HEK293 (cell line): Measurements from ENCODE around the gene ZMYND10.

Source experiments
- KLF1 ChIP-seq: fragments of 450-650 bp; formaldehyde crosslinking; IDR thresholded peaks from 2 replicates; pipeline ENCODE4 v1.5.1; 2016; ENCODE audit warnings: missing biosample characterization, missing genetic modification characterization
- SALL2 ChIP-seq: fragments of 450-650 bp; formaldehyde crosslinking; IDR thresholded peaks from 2 replicates; pipeline ENCODE4 v1.5.0; 2017; ENCODE audit warnings: missing biosample characterization, mild to moderate bottlenecking, missing genetic modification characterization, borderline replicate concordance
- WT1 ChIP-seq: fragments of 450-650 bp; formaldehyde crosslinking; IDR thresholded peaks from 2 replicates; pipeline ENCODE4 v1.5.1; 2016; ENCODE audit warnings: missing biosample characterization, missing genetic modification characterization
- ZBTB21 ChIP-seq: fragments of 450-650 bp; formaldehyde crosslinking; IDR thresholded peaks from 2 replicates; pipeline ENCODE4 v1.5.1; 2017; ENCODE audit warnings: missing biosample characterization, missing genetic modification characterization
- ZNF174 ChIP-seq: fragments of 450-650 bp; formaldehyde crosslinking; IDR thresholded peaks from 2 replicates; pipeline ENCODE4 v1.5.0; 2017; ENCODE audit warnings: missing biosample characterization, mild to moderate bottlenecking, missing genetic modification characterization
- ZNF24 ChIP-seq: fragments of 450-650 bp; formaldehyde crosslinking; IDR thresholded peaks from 2 replicates; pipeline ENCODE4 v1.5.1; 2016; ENCODE audit warnings: missing biosample characterization, missing genetic modification characterization
- ZNF366 ChIP-seq: fragments of 450-650 bp; formaldehyde crosslinking; conservative IDR thresholded peaks from 2 replicates; pipeline ENCODE4 v1.5.1; 2016; ENCODE audit warnings: missing biosample characterization, missing genetic modification characterization
- ZNF560 ChIP-seq: fragments of 450-650 bp; formaldehyde crosslinking; IDR thresholded peaks from 2 replicates; pipeline ENCODE4 v1.5.1; 2017; ENCODE audit warnings: missing biosample characterization, missing genetic modification characterization, borderline replicate concordance
- ZNF747 ChIP-seq: fragments of 450-650 bp; formaldehyde crosslinking; IDR thresholded peaks from 2 replicates; pipeline ENCODE4 v1.5.1; 2016; ENCODE audit warnings: missing biosample characterization, missing genetic modification characterization
- ZNF768 ChIP-seq: fragments of 450-650 bp; formaldehyde crosslinking; IDR thresholded peaks from 2 replicates; pipeline ENCODE4 v1.5.1; 2018; ENCODE audit warnings: missing biosample characterization, mild to moderate bottlenecking, missing genetic modification characterization
- ZNF791 ChIP-seq: fragments of 450-650 bp; formaldehyde crosslinking; IDR thresholded peaks from 2 replicates; pipeline ENCODE4 v1.5.1; 2016; ENCODE audit warnings: missing biosample characterization, missing genetic modification characterization
- TF ChIP-seq, protein P1 (sequence below): fragments of 450-650 bp; formaldehyde crosslinking; IDR thresholded peaks from 2 replicates; pipeline ENCODE4 v1.5.1; 2016; ENCODE audit warnings: missing biosample characterization, missing genetic modification characterization
- TF ChIP-seq, protein P2 (sequence below): fragments of 450-650 bp; formaldehyde crosslinking; IDR thresholded peaks from 2 replicates; pipeline ENCODE4 v1.5.1; 2016; ENCODE audit warnings: missing biosample characterization, missing genetic modification characterization

DNA sequence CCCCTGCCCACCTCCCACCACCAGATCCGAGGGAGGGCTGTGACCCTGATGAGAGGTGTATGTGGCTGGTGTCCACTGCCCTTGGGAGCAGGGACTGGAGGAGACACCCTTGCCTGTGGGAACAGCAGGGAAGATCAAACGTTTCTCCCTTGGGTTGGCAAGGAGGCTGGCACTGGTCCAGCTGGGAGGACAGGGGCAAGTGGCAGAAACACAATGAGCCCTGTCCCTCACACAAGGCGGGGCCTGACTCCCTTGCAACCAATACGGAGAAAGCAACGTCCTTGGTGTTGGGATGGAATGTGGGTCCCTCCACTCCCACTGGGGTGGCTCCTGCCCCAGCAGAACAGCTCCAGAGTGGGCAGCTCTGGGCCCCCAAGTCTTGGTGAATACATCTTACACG lies 28.2 kb downstream of the ZMYND10 start:
- TF ChIP-seq, protein P1, sequence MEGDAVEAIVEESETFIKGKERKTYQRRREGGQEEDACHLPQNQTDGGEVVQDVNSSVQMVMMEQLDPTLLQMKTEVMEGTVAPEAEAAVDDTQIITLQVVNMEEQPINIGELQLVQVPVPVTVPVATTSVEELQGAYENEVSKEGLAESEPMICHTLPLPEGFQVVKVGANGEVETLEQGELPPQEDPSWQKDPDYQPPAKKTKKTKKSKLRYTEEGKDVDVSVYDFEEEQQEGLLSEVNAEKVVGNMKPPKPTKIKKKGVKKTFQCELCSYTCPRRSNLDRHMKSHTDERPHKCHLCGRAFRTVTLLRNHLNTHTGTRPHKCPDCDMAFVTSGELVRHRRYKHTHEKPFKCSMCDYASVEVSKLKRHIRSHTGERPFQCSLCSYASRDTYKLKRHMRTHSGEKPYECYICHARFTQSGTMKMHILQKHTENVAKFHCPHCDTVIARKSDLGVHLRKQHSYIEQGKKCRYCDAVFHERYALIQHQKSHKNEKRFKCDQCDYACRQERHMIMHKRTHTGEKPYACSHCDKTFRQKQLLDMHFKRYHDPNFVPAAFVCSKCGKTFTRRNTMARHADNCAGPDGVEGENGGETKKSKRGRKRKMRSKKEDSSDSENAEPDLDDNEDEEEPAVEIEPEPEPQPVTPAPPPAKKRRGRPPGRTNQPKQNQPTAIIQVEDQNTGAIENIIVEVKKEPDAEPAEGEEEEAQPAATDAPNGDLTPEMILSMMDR, result no peak
- TF ChIP-seq KLF1 (tag by site-specific recombination) (no peak), SALL2 (tag by site-specific recombination) (no peak), ZNF24 (tag by site-specific recombination) (no peak), ZNF174 (tag by site-specific recombination) (no peak), ZNF560 (tag by site-specific recombination) (no peak), ZNF366 (tag by site-specific recombination) (no peak), WT1 (tag by site-specific recombination) (no peak), ZNF791 (tag by site-specific recombination) (no peak), ZNF768 (tag by site-specific recombination) (no peak), ZBTB21 (tag by site-specific recombination) (no peak), ZNF747 (tag by site-specific recombination) (no peak)
- TF ChIP-seq, protein P2, sequence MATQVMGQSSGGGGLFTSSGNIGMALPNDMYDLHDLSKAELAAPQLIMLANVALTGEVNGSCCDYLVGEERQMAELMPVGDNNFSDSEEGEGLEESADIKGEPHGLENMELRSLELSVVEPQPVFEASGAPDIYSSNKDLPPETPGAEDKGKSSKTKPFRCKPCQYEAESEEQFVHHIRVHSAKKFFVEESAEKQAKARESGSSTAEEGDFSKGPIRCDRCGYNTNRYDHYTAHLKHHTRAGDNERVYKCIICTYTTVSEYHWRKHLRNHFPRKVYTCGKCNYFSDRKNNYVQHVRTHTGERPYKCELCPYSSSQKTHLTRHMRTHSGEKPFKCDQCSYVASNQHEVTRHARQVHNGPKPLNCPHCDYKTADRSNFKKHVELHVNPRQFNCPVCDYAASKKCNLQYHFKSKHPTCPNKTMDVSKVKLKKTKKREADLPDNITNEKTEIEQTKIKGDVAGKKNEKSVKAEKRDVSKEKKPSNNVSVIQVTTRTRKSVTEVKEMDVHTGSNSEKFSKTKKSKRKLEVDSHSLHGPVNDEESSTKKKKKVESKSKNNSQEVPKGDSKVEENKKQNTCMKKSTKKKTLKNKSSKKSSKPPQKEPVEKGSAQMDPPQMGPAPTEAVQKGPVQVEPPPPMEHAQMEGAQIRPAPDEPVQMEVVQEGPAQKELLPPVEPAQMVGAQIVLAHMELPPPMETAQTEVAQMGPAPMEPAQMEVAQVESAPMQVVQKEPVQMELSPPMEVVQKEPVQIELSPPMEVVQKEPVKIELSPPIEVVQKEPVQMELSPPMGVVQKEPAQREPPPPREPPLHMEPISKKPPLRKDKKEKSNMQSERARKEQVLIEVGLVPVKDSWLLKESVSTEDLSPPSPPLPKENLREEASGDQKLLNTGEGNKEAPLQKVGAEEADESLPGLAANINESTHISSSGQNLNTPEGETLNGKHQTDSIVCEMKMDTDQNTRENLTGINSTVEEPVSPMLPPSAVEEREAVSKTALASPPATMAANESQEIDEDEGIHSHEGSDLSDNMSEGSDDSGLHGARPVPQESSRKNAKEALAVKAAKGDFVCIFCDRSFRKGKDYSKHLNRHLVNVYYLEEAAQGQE, result no peak
